ENCODE measurements around the gene CD46. TPM values are rescaled to one million over a fixed set of nuclear protein-coding genes. Genes with fewer than 3 reads are reported as not detected.

The CD46 gene
- total and polyA plus RNA-seq, 12 donors = 44.0 to 114 (median 94.6) TPM

GRCh38 chr1:207821464-207822045 is 69.7 kb downstream of the CD46 start:
- ATAC-seq (peak in 5 of 8 donors; percentile 4 to 33 (median 12)), DNase-seq (no peak)
- peak overlapping the region; percentile 90 to 100 (median 96) for H3K27ac ChIP-seq
- peaks cover 0 to 39% (median 24%) of the 10 kb centered on the region in 9 donors for H3K36me3 ChIP-seq
- intact Hi-C loops (cut with DNase I) = loop anchor here in 1 of 10 donors (10.0 kb wide), 1 partner anchor 143 kb away; no protein-coding TSS in a partner anchor
- H3K4me3 ChIP-seq = peak overlapping the region; percentile 36 to 85 (median 72)
- WGBS, 2 donors = 73 to 90% methylated on average over 17 of the region's 17 CpGs
- peaks cover 44 to 86% (median 81%) of the 10 kb centered on the region in 9 donors for H3K4me1 ChIP-seq
- no peaks in the 10 kb centered on the region for H3K27me3 ChIP-seq
- no peaks in the 10 kb centered on the region for H3K9me3 ChIP-seq
- TF ChIP-seq, protein P1, sequence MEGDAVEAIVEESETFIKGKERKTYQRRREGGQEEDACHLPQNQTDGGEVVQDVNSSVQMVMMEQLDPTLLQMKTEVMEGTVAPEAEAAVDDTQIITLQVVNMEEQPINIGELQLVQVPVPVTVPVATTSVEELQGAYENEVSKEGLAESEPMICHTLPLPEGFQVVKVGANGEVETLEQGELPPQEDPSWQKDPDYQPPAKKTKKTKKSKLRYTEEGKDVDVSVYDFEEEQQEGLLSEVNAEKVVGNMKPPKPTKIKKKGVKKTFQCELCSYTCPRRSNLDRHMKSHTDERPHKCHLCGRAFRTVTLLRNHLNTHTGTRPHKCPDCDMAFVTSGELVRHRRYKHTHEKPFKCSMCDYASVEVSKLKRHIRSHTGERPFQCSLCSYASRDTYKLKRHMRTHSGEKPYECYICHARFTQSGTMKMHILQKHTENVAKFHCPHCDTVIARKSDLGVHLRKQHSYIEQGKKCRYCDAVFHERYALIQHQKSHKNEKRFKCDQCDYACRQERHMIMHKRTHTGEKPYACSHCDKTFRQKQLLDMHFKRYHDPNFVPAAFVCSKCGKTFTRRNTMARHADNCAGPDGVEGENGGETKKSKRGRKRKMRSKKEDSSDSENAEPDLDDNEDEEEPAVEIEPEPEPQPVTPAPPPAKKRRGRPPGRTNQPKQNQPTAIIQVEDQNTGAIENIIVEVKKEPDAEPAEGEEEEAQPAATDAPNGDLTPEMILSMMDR (IDR thresholded peaks at IDR 0.05) = no peak

GRCh38 chr1:207822124-207822601 is 70.3 kb downstream of the CD46 start:
- ATAC-seq (no peak), DNase-seq (no peak)
- Histone ChIP-seq H3K27me3 (no peaks in the 10 kb centered on the region), H3K27ac (peak overlapping the region; percentile 90 to 100 (median 96)), H3K36me3 (peaks cover 0 to 33% (median 19%) of the 10 kb centered on the region in 9 donors), H3K4me1 (peaks cover 44 to 86% (median 81%) of the 10 kb centered on the region in 9 donors), H3K4me3 (peak overlapping the region; percentile 36 to 85 (median 72)), H3K9me3 (no peaks in the 10 kb centered on the region)
- TF ChIP-seq, protein P1 (IDR thresholded peaks at IDR 0.05) = no peak
- intact Hi-C loops (cut with DNase I) = loop anchor here in 1 of 10 donors (10.0 kb wide), 1 partner anchor 143 kb away; no protein-coding TSS in a partner anchor
- WGBS, 2 donors = 53 to 56% methylated on average over 8 of the region's 8 CpGs

- peak overlapping the region; percentile 90 to 100 (median 96) for H3K27ac ChIP-seq
- H3K27me3 ChIP-seq = no peaks in the 10 kb centered on the region
- peak overlapping the region; percentile 36 to 85 (median 72) for H3K4me3 ChIP-seq
- H3K9me3 ChIP-seq = no peaks in the 10 kb centered on the region
- peak; percentile 66 to 94 for DNase-seq
- TF ChIP-seq, protein P1 (IDR thresholded peaks at IDR 0.05) = no peak
- ATAC-seq = peak; percentile 65 to 84 (median 80)
- 44 to 47% methylated on average over 11 of the region's 11 CpGs for WGBS, 2 donors
- peaks cover 0 to 29% (median 15%) of the 10 kb centered on the region in 9 donors for H3K36me3 ChIP-seq
- peaks cover 41 to 86% (median 81%) of the 10 kb centered on the region in 9 donors for H3K4me1 ChIP-seq
- intact Hi-C loops (cut with DNase I) = loop anchor here in 1 of 10 donors (10.0 kb wide), 1 partner anchor 142 kb away; no protein-coding TSS in a partner anchor
These were observed 71.0 kb downstream of the CD46 start for GRCh38 chr1:207822602-207823451.

DNA sequence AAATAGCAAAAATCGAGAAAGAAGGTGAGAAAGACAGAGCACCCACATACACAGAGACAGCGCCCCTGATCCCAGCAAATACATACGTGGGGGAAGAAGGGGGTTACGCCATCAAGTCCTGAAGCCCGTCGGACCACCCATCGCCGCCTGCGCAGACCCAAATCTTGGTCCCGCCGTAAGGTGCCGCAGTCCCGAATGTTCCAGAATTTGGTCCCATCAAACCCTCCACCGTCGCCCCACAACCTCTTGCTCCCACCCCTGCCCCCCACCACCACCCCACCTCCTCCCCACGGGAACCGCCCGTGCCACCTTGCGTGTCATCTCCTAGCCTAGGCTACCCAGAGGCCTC is 71.7 kb downstream of the CD46 start:
- Histone ChIP-seq H3K9me3 (no peaks in the 10 kb centered on the region), H3K27me3 (no peaks in the 10 kb centered on the region), H3K4me3 (peak overlapping the region; percentile 36 to 85 (median 72)), H3K36me3 (peaks cover 0 to 26% (median 13%) of the 10 kb centered on the region in 9 donors), H3K27ac (peak overlapping the region; percentile 90 to 100 (median 96)), H3K4me1 (peaks cover 41 to 87% (median 84%) of the 10 kb centered on the region in 9 donors)
- no peak for DNase-seq
- intact Hi-C loops (cut with DNase I) = loop anchor here in 1 of 10 donors (10.0 kb wide), 1 partner anchor 141 kb away; no protein-coding TSS in a partner anchor
- whole genome bisulfite sequencing, 2 donors = 42 to 60% methylated on average over 19 of the region's 19 CpGs
- ATAC-seq = peak in 5 of 8 donors; percentile 0 to 1 (median 1)
- TF ChIP-seq, protein P1 (IDR thresholded peaks at IDR 0.05) = no peak
